GM23338 (cell line): ENCODE results near the gene HSPB6. TPM values are rescaled to one million over a fixed set of nuclear protein-coding genes. Genes with fewer than 3 reads are reported as not detected.

Source experiments
- ATAC-seq: fragments of 200-7000 bp; cut with Tn5 transposase; 3 replicates; pipeline ENCODE4 v1.9.1; 2020
- DNase-seq: peaks from one replicate; pipeline ENCODE4 v3.0.0-alpha.2; 2015; ENCODE audit warnings: low spot score
- H2AFZ ChIP-seq: fragments of 200-600 bp; sonication (generic); 2 replicates; pipeline ENCODE4 v1.8.0; 2016; ENCODE audit warnings: antibody characterized with exemption, mild to moderate bottlenecking, moderate library complexity
- H3F3A ChIP-seq: fragments of 200-600 bp; sonication (generic); replicated peaks from 2 replicates; pipeline ENCODE4 v1.8.0; 2017; ENCODE audit warnings: antibody characterized with exemption, mixed run types, low read depth
- H3K27ac ChIP-seq: fragments of 200-600 bp; sonication (generic); 2 replicates; pipeline ENCODE4 v1.6.1; 2016; ENCODE audit warnings: low read depth
- H3K27me3 ChIP-seq: fragments of 200-600 bp; sonication (generic); 2 replicates; pipeline ENCODE4 v1.8.0; 2016; ENCODE audit warnings: mild to moderate bottlenecking, mixed run types, moderate library complexity; ENCODE audit not compliant: insufficient read depth
- H3K36me3 ChIP-seq: fragments of 200-600 bp; sonication (generic); 2 replicates; pipeline ENCODE4 v1.8.0; 2016; ENCODE audit warnings: mild to moderate bottlenecking; ENCODE audit not compliant: insufficient read depth
- H3K4me1 ChIP-seq: fragments of 200-600 bp; sonication (generic); 2 replicates; pipeline ENCODE4 v1.8.0; 2016; ENCODE audit warnings: mild to moderate bottlenecking, moderate library complexity; ENCODE audit not compliant: insufficient read depth
- H3K4me2 ChIP-seq: fragments of 200-600 bp; sonication (generic); 2 replicates; pipeline ENCODE4 v1.7.1; 2017; ENCODE audit warnings: mixed run types
- H3K4me3 ChIP-seq: fragments of 200-600 bp; sonication (generic); 2 replicates; pipeline ENCODE4 v1.6.1; 2016; ENCODE audit warnings: mixed run types
- H3K79me2 ChIP-seq: fragments of 200-600 bp; sonication (generic); replicated peaks from 2 replicates; pipeline ENCODE4 v1.8.0; 2017; ENCODE audit warnings: mild to moderate bottlenecking; ENCODE audit not compliant: insufficient read depth
- H3K9me2 ChIP-seq: fragments of 200-600 bp; sonication (generic); 2 replicates; pipeline ENCODE4 v1.8.0; 2017; ENCODE audit not compliant: insufficient read depth
- H4K20me1 ChIP-seq: fragments of 200-600 bp; sonication (generic); replicated peaks from 2 replicates; pipeline ENCODE4 v1.8.0; 2017; ENCODE audit warnings: mild to moderate bottlenecking; ENCODE audit not compliant: insufficient read depth
- H3K27ac Mint-ChIP-seq: 2 replicates; pipeline ENCODE4 v1.8.0; 2020; ENCODE audit warnings: inconsistent platforms, mild to moderate bottlenecking, moderate library complexity, mixed read lengths
- H3K27me3 Mint-ChIP-seq: 3 replicates; pipeline ENCODE4 v1.8.0; 2022; ENCODE audit warnings: low read depth, mild to moderate bottlenecking, moderate library complexity, mixed read lengths, inconsistent platforms; ENCODE audit not compliant: insufficient read depth, poor library complexity
- H3K36me3 Mint-ChIP-seq: 3 replicates; pipeline ENCODE4 v1.8.0; 2021; ENCODE audit warnings: low read depth, mild to moderate bottlenecking, inconsistent platforms, moderate library complexity, mixed read lengths
- H3K4me1 Mint-ChIP-seq: 3 replicates; pipeline ENCODE4 v1.8.0; 2020; ENCODE audit warnings: mild to moderate bottlenecking, inconsistent platforms, mixed read lengths
- H3K4me3 Mint-ChIP-seq: 3 replicates; pipeline ENCODE4 v1.8.0; 2021; ENCODE audit warnings: moderate library complexity, mild to moderate bottlenecking, inconsistent platforms, mixed read lengths
- H3K9me3 Mint-ChIP-seq: 3 replicates; pipeline ENCODE4 v1.8.0; 2020; ENCODE audit warnings: moderate library complexity, mild to moderate bottlenecking, inconsistent platforms, mixed read lengths
- CREB1 ChIP-seq: fragments of 250-450 bp; sonication (Bioruptor Pico); IDR thresholded peaks from 2 replicates; pipeline ENCODE4 v1.5.0; 2020; ENCODE audit warnings: low read depth, mild to moderate bottlenecking, moderate library complexity
- EZH2 ChIP-seq: fragments of 200-600 bp; sonication (generic); IDR thresholded peaks from one replicate; pipeline ENCODE4 v1.8.0; 2017; ENCODE audit warnings: antibody characterized with exemption, mild to moderate bottlenecking, low read depth; ENCODE audit not compliant: unreplicated experiment
- EZH2phosphoT487 ChIP-seq: fragments of 200-600 bp; sonication (generic); IDR thresholded peaks from one replicate; pipeline ENCODE4 v1.8.1; 2018; ENCODE audit warnings: antibody characterized with exemption; ENCODE audit not compliant: unreplicated experiment
- JUNB ChIP-seq: IDR thresholded peaks from one replicate; pipeline ENCODE4 v1.6.1; 2016; ENCODE audit warnings: antibody characterized with exemption; ENCODE audit not compliant: unreplicated experiment
- NANOG ChIP-seq: IDR thresholded peaks from 2 replicates; pipeline ENCODE4 v1.6.1; 2016; ENCODE audit warnings: antibody characterized with exemption, borderline replicate concordance
- POLR2AphosphoS5 ChIP-seq: IDR thresholded peaks from 2 replicates; pipeline ENCODE4 v1.6.1; 2016; ENCODE audit warnings: antibody characterized with exemption, low read depth
- STAT1 ChIP-seq: IDR thresholded peaks from one replicate; pipeline ENCODE4 v1.6.1; 2016; ENCODE audit warnings: antibody characterized with exemption; ENCODE audit not compliant: unreplicated experiment
- ZNF114 ChIP-seq: fragments of 250-450 bp; sonication (Bioruptor Pico); IDR thresholded peaks from 2 replicates; pipeline ENCODE4 v1.5.0; 2020; ENCODE audit warnings: mild to moderate bottlenecking, moderate library complexity
- ZNF331 ChIP-seq: fragments of 250-450 bp; sonication (Bioruptor Pico); IDR thresholded peaks from 2 replicates; pipeline ENCODE4 v1.5.0; 2020; ENCODE audit warnings: low read depth, mild to moderate bottlenecking, moderate library complexity
- polyA plus RNA-seq: library from polyadenylated mRNA; unstranded; fragments of >200 nt; fragmentation: Nextera tagmentation; extraction: Ambion mirVana; gene quantifications from 2 replicates; pipeline ENCODE4 v1.2.1, GENCODE V29; 2016
- total RNA-seq: library from RNA; depleted of rRNA; stranded (reverse); fragments of >200 nt; shearing (Covaris generic); gene quantifications from 2 replicates; pipeline ENCODE4 v1.2.3, GENCODE V29; 2014
- TF ChIP-seq, protein P1 (sequence below): IDR thresholded peaks from 2 replicates; pipeline ENCODE4 v1.6.1; 2016; ENCODE audit warnings: antibody characterized with exemption
- TF ChIP-seq, protein P2 (sequence below), 2 experiments: fragments of 200-600 bp in 1 of 2; sonication (generic) in 1 of 2; conservative IDR thresholded peaks; 2 replicates each; pipeline versions ENCODE4 v1.5.1 to v1.6.1; 2016 to 2017; ENCODE audit warnings: antibody characterized with exemption in 2 of 2, low read depth in 2 of 2, mild to moderate bottlenecking in 2 of 2, moderate library complexity in 1 of 2
- TF ChIP-seq, protein P3 (sequence below): IDR thresholded peaks from one replicate; pipeline ENCODE4 v1.6.1; 2018; ENCODE audit warnings: antibody characterized with exemption; ENCODE audit not compliant: unreplicated experiment
- TF ChIP-seq, protein P4 (sequence below): fragments of 250-450 bp; sonication (Bioruptor Pico); IDR thresholded peaks from 2 replicates; pipeline ENCODE4 v1.5.0; 2020; ENCODE audit warnings: mild to moderate bottlenecking, moderate library complexity

The HSPB6 gene
- total and polyA plus RNA-seq, 2 experiments from 2014 or later = 0.87 to 3.2 TPM

DNA sequence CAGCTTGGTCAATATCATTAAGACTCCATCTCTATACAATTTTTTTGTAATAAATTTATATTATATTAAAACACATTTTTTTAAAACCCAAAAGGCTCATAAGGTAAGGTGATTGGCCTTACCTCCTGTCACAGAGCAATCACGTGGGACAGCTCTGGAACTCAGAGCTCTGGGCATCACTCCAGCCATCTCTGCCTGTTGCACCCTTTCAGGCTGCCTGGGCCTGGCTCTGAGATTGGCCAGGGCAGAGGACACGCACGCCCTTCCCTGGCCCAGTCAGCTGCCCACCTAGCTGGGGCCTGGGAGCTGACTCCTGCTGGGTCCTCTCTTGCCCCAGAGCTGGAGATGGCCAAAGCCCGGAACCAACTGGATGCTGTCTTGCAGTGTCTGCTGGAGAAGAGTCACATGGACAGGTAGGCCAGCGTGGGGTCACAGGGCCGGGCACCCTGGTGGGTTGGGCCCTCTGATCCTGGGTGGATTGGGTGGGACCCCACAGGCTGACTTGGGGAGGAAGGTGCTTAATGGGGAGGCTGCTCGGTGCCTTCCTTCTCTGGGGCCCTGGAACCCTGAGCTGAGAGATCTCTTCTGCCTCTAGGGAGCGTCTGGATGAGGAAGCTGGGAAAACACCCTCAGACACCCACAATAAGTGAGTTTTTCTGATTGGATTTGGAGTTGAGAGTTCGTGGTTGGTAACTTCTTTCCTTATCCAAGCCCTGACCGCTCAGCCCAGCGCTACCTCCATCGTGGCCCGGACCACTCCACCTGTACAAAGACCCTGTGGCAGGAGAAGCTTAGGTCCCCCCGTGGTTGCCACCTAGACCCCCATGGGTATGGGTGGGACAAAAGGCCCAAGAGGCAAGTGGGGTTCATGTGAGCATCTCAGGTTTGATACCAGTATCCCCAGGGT lies 4.7 kb downstream of the HSPB6 start:
- Histone ChIP-seq H3K36me3 (no peaks in the 10 kb centered on the region), H4K20me1 (no peaks in the 10 kb centered on the region), H3F3A (0 out of 2 replicates have a peak, but pooled peaks cover 3% of the 10 kb centered on the region), H3K4me3 (no peak overlapping the region), H3K27ac (no peak overlapping the region), H3K9me2 (no peaks in the 10 kb centered on the region), H2AFZ (no peak overlapping the region), H3K79me2 (no peaks in the 10 kb centered on the region), H3K4me1 (peaks cover 9% of the 10 kb centered on the region), H3K27me3 (peaks cover 26% of the 10 kb centered on the region), H3K4me2 (no peak overlapping the region)
- TF ChIP-seq, protein P1, sequence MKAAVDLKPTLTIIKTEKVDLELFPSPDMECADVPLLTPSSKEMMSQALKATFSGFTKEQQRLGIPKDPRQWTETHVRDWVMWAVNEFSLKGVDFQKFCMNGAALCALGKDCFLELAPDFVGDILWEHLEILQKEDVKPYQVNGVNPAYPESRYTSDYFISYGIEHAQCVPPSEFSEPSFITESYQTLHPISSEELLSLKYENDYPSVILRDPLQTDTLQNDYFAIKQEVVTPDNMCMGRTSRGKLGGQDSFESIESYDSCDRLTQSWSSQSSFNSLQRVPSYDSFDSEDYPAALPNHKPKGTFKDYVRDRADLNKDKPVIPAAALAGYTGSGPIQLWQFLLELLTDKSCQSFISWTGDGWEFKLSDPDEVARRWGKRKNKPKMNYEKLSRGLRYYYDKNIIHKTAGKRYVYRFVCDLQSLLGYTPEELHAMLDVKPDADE = no peak
- TF ChIP-seq, protein P2, sequence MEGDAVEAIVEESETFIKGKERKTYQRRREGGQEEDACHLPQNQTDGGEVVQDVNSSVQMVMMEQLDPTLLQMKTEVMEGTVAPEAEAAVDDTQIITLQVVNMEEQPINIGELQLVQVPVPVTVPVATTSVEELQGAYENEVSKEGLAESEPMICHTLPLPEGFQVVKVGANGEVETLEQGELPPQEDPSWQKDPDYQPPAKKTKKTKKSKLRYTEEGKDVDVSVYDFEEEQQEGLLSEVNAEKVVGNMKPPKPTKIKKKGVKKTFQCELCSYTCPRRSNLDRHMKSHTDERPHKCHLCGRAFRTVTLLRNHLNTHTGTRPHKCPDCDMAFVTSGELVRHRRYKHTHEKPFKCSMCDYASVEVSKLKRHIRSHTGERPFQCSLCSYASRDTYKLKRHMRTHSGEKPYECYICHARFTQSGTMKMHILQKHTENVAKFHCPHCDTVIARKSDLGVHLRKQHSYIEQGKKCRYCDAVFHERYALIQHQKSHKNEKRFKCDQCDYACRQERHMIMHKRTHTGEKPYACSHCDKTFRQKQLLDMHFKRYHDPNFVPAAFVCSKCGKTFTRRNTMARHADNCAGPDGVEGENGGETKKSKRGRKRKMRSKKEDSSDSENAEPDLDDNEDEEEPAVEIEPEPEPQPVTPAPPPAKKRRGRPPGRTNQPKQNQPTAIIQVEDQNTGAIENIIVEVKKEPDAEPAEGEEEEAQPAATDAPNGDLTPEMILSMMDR (conservative IDR thresholded peaks at IDR 0.05; ENCODE audit: low read depth in 2 of 2) = no peak
- TF ChIP-seq STAT1 (no peak), ZNF114 (no peak), JUNB (no peak), ZNF331 (CRISPR knock-in tag) (no peak), EZH2phosphoT487 (no peak), POLR2AphosphoS5 (no peak), NANOG (no peak), CREB1 (CRISPR knock-in tag) (no peak), EZH2 (no peak)
- TF ChIP-seq, protein P3, sequence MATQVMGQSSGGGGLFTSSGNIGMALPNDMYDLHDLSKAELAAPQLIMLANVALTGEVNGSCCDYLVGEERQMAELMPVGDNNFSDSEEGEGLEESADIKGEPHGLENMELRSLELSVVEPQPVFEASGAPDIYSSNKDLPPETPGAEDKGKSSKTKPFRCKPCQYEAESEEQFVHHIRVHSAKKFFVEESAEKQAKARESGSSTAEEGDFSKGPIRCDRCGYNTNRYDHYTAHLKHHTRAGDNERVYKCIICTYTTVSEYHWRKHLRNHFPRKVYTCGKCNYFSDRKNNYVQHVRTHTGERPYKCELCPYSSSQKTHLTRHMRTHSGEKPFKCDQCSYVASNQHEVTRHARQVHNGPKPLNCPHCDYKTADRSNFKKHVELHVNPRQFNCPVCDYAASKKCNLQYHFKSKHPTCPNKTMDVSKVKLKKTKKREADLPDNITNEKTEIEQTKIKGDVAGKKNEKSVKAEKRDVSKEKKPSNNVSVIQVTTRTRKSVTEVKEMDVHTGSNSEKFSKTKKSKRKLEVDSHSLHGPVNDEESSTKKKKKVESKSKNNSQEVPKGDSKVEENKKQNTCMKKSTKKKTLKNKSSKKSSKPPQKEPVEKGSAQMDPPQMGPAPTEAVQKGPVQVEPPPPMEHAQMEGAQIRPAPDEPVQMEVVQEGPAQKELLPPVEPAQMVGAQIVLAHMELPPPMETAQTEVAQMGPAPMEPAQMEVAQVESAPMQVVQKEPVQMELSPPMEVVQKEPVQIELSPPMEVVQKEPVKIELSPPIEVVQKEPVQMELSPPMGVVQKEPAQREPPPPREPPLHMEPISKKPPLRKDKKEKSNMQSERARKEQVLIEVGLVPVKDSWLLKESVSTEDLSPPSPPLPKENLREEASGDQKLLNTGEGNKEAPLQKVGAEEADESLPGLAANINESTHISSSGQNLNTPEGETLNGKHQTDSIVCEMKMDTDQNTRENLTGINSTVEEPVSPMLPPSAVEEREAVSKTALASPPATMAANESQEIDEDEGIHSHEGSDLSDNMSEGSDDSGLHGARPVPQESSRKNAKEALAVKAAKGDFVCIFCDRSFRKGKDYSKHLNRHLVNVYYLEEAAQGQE = no peak
- TF ChIP-seq, protein P4, sequence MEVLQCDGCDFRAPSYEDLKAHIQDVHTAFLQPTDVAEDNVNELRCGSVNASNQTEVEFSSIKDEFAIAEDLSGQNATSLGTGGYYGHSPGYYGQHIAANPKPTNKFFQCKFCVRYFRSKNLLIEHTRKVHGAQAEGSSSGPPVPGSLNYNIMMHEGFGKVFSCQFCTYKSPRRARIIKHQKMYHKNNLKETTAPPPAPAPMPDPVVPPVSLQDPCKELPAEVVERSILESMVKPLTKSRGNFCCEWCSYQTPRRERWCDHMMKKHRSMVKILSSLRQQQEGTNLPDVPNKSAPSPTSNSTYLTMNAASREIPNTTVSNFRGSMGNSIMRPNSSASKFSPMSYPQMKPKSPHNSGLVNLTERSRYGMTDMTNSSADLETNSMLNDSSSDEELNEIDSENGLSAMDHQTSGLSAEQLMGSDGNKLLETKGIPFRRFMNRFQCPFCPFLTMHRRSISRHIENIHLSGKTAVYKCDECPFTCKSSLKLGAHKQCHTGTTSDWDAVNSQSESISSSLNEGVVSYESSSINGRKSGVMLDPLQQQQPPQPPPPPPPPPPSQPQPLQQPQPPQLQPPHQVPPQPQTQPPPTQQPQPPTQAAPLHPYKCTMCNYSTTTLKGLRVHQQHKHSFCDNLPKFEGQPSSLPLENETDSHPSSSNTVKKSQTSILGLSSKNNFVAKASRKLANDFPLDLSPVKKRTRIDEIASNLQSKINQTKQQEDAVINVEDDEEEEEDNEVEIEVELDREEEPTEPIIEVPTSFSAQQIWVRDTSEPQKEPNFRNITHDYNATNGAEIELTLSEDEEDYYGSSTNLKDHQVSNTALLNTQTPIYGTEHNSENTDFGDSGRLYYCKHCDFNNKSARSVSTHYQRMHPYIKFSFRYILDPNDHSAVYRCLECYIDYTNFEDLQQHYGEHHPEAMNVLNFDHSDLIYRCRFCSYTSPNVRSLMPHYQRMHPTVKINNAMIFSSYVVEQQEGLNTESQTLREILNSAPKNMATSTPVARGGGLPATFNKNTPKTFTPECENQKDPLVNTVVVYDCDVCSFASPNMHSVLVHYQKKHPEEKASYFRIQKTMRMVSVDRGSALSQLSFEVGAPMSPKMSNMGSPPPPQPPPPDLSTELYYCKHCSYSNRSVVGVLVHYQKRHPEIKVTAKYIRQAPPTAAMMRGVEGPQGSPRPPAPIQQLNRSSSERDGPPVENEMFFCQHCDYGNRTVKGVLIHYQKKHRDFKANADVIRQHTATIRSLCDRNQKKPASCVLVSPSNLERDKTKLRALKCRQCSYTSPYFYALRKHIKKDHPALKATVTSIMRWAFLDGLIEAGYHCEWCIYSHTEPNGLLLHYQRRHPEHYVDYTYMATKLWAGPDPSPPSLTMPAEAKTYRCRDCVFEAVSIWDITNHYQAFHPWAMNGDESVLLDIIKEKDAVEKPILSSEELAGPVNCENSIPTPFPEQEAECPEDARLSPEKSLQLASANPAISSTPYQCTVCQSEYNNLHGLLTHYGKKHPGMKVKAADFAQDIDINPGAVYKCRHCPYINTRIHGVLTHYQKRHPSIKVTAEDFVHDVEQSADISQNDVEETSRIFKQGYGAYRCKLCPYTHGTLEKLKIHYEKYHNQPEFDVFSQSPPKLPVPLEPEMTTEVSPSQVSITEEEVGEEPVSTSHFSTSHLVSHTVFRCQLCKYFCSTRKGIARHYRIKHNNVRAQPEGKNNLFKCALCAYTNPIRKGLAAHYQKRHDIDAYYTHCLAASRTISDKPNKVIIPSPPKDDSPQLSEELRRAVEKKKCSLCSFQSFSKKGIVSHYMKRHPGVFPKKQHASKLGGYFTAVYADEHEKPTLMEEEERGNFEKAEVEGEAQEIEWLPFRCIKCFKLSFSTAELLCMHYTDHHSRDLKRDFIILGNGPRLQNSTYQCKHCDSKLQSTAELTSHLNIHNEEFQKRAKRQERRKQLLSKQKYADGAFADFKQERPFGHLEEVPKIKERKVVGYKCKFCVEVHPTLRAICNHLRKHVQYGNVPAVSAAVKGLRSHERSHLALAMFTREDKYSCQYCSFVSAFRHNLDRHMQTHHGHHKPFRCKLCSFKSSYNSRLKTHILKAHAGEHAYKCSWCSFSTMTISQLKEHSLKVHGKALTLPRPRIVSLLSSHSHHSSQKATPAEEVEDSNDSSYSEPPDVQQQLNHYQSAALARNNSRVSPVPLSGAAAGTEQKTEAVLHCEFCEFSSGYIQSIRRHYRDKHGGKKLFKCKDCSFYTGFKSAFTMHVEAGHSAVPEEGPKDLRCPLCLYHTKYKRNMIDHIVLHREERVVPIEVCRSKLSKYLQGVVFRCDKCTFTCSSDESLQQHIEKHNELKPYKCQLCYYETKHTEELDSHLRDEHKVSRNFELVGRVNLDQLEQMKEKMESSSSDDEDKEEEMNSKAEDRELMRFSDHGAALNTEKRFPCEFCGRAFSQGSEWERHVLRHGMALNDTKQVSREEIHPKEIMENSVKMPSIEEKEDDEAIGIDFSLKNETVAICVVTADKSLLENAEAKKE (CRISPR knock-in tag) = no peak
- peaks cover 31% of the 10 kb centered on the region for H3K27me3 Mint-ChIP-seq
- no peaks in the 10 kb centered on the region; the same call in 2 of the 3 replicates for H3K9me3 Mint-ChIP-seq
- DNase-seq = no peak
- peaks cover 18% of the 10 kb centered on the region for H3K4me1 Mint-ChIP-seq
- H3K27ac Mint-ChIP-seq = no peak overlapping the region
- peaks cover 2% of the 10 kb centered on the region; the same call in 1 of the 3 replicates for H3K36me3 Mint-ChIP-seq
- H3K4me3 Mint-ChIP-seq = no peak overlapping the region
- no peak for ATAC-seq
